ENCODE data around the gene CACNG5.

Gene CACNG5

DNA sequence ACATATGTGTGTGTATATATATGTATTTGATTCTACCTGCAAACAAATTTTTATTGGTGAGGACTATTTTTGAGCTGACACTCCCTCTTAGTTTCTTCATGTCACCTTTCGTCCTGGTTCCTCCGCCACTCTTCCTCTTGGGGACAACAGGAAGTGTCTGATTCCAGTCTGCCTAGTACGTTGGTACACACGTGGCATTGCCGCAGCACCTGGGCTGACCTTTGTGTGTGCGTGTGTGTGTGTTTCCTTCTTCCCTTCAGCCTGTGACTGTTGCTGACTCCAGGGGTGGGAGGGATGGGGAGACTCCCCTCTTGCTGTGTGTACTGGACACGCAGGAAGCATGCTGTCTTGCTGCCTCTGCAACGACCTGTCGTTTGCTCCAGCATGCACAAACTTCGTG is 29.4 kb upstream of the CACNG5 start:
- Histone ChIP-seq H3K27me3 (ENCODE audit: control insufficient read depth, insufficient read depth, low read length) (no peaks in the 10 kb centered on the region), H3K4me1 (ENCODE audit: control insufficient read depth, low read depth, low read length) (peaks cover 24% of the 10 kb centered on the region), H3K9ac (ENCODE audit: low read length) (no peak overlapping the region), H3K36me3 (ENCODE audit: control insufficient read depth, low read depth, low read length) (no peaks in the 10 kb centered on the region), H3K9me3 (ENCODE audit: control insufficient read depth, low read depth, low read length) (no peaks in the 10 kb centered on the region), H3K27ac (ENCODE audit: low read length) (no peak overlapping the region), H3K4me3 (ENCODE audit: low read length) (no peak overlapping the region)

GRCh38 chr17:66807182-66807581 is 27.7 kb upstream of the CACNG5 start:
- Histone ChIP-seq H3K4me1 (ENCODE audit: control insufficient read depth, low read depth, low read length) (peaks cover 24% of the 10 kb centered on the region), H3K27me3 (ENCODE audit: control insufficient read depth, insufficient read depth, low read length) (no peaks in the 10 kb centered on the region), H3K36me3 (ENCODE audit: control insufficient read depth, low read depth, low read length) (no peaks in the 10 kb centered on the region), H3K4me3 (ENCODE audit: low read length) (no peak overlapping the region), H3K27ac (ENCODE audit: low read length) (no peak overlapping the region), H3K9me3 (ENCODE audit: control insufficient read depth, low read depth, low read length) (no peaks in the 10 kb centered on the region), H3K9ac (ENCODE audit: low read length) (no peak overlapping the region)

- Histone ChIP-seq H3K4me1 (ENCODE audit: control insufficient read depth, low read depth, low read length) (peaks cover 5% of the 10 kb centered on the region), H3K9me3 (ENCODE audit: control insufficient read depth, low read depth, low read length) (no peaks in the 10 kb centered on the region), H3K36me3 (ENCODE audit: control insufficient read depth, low read depth, low read length) (no peaks in the 10 kb centered on the region), H3K27ac (ENCODE audit: low read length) (no peak overlapping the region), H3K27me3 (ENCODE audit: control insufficient read depth, insufficient read depth, low read length) (no peaks in the 10 kb centered on the region), H3K4me3 (ENCODE audit: low read length) (no peak overlapping the region), H3K9ac (ENCODE audit: low read length) (no peak overlapping the region)
Measured at GRCh38 chr17:66809408-66809807, 25.5 kb upstream of the CACNG5 start.

DNA sequence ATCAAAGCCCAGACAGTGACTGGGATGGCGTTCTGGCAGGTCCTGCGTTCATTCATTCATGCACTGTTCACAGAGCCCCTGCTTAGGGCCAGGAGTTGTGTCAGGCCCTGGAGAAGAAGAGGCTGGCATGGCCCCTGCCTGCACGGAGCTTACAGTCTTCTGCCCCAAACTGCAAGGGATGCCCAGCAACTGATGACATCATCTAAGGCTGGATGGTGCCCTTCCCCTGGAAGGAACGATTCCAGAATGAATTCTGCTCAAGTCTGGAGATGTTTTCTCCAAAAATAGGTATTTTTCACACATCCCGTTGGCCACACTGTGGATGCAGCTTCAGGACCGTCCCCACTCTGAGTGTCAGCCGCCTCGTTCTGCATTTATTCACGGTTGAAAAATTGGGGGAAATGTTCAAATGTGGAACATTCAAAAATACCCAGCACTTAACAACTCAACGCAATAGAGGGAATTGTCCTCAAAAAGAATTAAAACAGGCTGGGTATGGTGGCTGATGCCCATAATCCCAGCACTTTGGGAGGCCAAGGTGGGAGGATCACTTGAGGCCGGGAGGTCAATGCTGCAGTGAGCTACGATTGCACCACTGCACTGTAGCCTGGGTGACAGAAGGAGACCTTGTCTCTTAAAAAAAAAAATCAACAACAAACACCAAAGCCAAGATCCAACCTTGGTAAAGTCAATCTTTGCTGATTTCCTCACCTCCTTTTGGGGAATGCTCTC is 23.8 kb upstream of the CACNG5 start:
- Histone ChIP-seq H3K4me3 (ENCODE audit: low read length) (no peak overlapping the region), H3K4me1 (ENCODE audit: control insufficient read depth, low read depth, low read length) (no peaks in the 10 kb centered on the region)

GRCh38 chr17:66811683-66812054 is 23.2 kb upstream of the CACNG5 start:
- Histone ChIP-seq H3K27me3 (ENCODE audit: control insufficient read depth, insufficient read depth, low read length) (no peaks in the 10 kb centered on the region), H3K36me3 (ENCODE audit: control insufficient read depth, low read depth, low read length) (no peaks in the 10 kb centered on the region), H3K4me1 (ENCODE audit: control insufficient read depth, low read depth, low read length) (no peaks in the 10 kb centered on the region), H3K9me3 (ENCODE audit: control insufficient read depth, low read depth, low read length) (no peaks in the 10 kb centered on the region), H3K9ac (ENCODE audit: low read length) (no peak overlapping the region), H3K27ac (ENCODE audit: low read length) (no peak overlapping the region), H3K4me3 (ENCODE audit: low read length) (no peak overlapping the region)

More for the DNA sequence above, 23.8 kb upstream of the CACNG5 start:
- H3K9ac ChIP-seq (ENCODE audit: low read length): no peak overlapping the region
- no peaks in the 10 kb centered on the region for H3K36me3 ChIP-seq (ENCODE audit: control insufficient read depth, low read depth, low read length)
- H3K27me3 ChIP-seq (ENCODE audit: control insufficient read depth, insufficient read depth, low read length): no peaks in the 10 kb centered on the region
- no peaks in the 10 kb centered on the region for H3K9me3 ChIP-seq (ENCODE audit: control insufficient read depth, low read depth, low read length)
- H3K27ac ChIP-seq (ENCODE audit: low read length): no peak overlapping the region

DNA sequence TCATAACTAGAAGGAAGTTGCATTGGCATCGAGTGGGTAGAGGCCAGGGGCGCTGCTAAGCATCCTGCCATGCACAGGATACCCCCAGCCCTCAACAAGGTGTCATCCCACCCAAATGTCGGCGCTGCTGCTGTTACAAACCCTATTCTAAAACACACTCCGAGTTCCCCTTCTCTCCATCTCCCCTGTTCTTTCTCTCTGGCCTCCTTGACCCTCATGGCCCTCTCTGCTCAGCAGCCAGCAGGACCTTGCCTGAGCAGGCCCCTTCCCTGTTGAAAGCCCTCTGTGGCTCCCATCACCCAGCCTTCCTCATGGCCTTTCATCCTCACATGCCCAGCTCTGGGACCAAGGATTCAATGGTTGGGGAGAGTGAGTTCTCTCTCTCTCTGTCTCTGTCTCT is 22.3 kb upstream of the CACNG5 start:
- no peak overlapping the region for H3K27ac ChIP-seq (ENCODE audit: low read length)
- H3K9me3 ChIP-seq (ENCODE audit: control insufficient read depth, low read depth, low read length): peaks cover 2% of the 10 kb centered on the region
- no peaks in the 10 kb centered on the region for H3K27me3 ChIP-seq (ENCODE audit: control insufficient read depth, insufficient read depth, low read length)
- H3K36me3 ChIP-seq (ENCODE audit: control insufficient read depth, low read depth, low read length): no peaks in the 10 kb centered on the region
- H3K4me3 ChIP-seq (ENCODE audit: low read length): no peak overlapping the region
- H3K4me1 ChIP-seq (ENCODE audit: control insufficient read depth, low read depth, low read length): no peaks in the 10 kb centered on the region
- no peak overlapping the region for H3K9ac ChIP-seq (ENCODE audit: low read length)

DNA sequence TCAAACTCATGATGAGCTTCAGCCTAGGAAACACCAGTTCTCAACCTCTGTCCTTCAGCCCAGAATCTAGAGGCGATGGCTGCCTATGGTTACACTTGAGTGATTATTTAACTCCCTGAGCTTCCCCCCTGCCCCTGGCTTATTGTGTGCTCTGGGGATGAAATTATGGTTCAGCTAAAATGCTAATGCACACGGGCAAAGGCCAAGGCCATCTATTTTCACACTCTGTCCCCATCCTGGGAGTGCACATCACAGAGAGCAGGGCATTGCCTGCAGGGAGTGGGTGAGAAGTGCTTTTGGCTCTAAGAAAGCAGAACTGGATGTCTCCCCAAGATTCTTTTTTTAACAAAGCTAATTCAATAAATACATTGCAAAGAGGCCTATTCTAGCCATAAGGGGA is 21.6 kb upstream of the CACNG5 start:
- no peaks in the 10 kb centered on the region for H3K36me3 ChIP-seq (ENCODE audit: control insufficient read depth, low read depth, low read length)
- peaks cover 9% of the 10 kb centered on the region for H3K9me3 ChIP-seq (ENCODE audit: control insufficient read depth, low read depth, low read length)
- H3K4me1 ChIP-seq (ENCODE audit: control insufficient read depth, low read depth, low read length): no peaks in the 10 kb centered on the region
- no peaks in the 10 kb centered on the region for H3K27me3 ChIP-seq (ENCODE audit: control insufficient read depth, insufficient read depth, low read length)
- H3K9ac ChIP-seq (ENCODE audit: low read length): no peak overlapping the region
- H3K4me3 ChIP-seq (ENCODE audit: low read length): no peak overlapping the region
- H3K27ac ChIP-seq (ENCODE audit: low read length): no peak overlapping the region

DNA sequence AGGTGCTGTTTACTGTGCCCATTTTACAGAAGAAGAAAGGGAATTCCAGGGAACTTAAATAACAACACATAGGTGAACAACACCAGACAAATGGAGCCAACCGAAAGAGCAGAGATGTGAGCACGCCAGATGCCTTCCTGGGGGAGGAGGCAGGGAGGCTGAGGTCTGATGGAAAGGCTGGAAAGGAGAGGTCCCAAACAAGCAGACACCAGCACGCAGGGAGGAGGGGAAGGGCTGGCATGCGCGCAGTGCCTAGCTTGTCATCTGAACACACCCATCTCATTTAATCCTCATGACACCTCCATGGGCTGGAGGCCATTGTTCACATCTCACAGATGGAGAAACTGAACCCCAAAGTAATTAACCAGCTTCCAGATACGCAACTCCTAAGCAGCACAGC is 20.9 kb upstream of the CACNG5 start:
- Histone ChIP-seq H3K36me3 (ENCODE audit: control insufficient read depth, low read depth, low read length) (no peaks in the 10 kb centered on the region), H3K4me1 (ENCODE audit: control insufficient read depth, low read depth, low read length) (no peaks in the 10 kb centered on the region), H3K27ac (ENCODE audit: low read length) (no peak overlapping the region), H3K4me3 (ENCODE audit: low read length) (no peak overlapping the region), H3K27me3 (ENCODE audit: control insufficient read depth, insufficient read depth, low read length) (no peaks in the 10 kb centered on the region), H3K9me3 (ENCODE audit: control insufficient read depth, low read depth, low read length) (peaks cover 9% of the 10 kb centered on the region), H3K9ac (ENCODE audit: low read length) (no peak overlapping the region)

- H3K36me3 ChIP-seq (ENCODE audit: control insufficient read depth, low read depth, low read length): no peaks in the 10 kb centered on the region
- H3K9me3 ChIP-seq (ENCODE audit: control insufficient read depth, low read depth, low read length): peaks cover 9% of the 10 kb centered on the region
- no peak overlapping the region for H3K9ac ChIP-seq (ENCODE audit: low read length)
- no peaks in the 10 kb centered on the region for H3K27me3 ChIP-seq (ENCODE audit: control insufficient read depth, insufficient read depth, low read length)
- no peaks in the 10 kb centered on the region for H3K4me1 ChIP-seq (ENCODE audit: control insufficient read depth, low read depth, low read length)
- no peak overlapping the region for H3K27ac ChIP-seq (ENCODE audit: low read length)
- no peak overlapping the region for H3K4me3 ChIP-seq (ENCODE audit: low read length)
Measured at GRCh38 chr17:66814570-66814969, 20.3 kb upstream of the CACNG5 start.

GRCh38 chr17:66817750-66818149 is 17.2 kb upstream of the CACNG5 start:
- H3K27me3 ChIP-seq (ENCODE audit: control insufficient read depth, insufficient read depth, low read length): no peaks in the 10 kb centered on the region
- H3K9ac ChIP-seq (ENCODE audit: low read length): no peak overlapping the region
- no peak overlapping the region for H3K4me3 ChIP-seq (ENCODE audit: low read length)
- H3K27ac ChIP-seq (ENCODE audit: low read length): no peak overlapping the region
- no peaks in the 10 kb centered on the region for H3K4me1 ChIP-seq (ENCODE audit: control insufficient read depth, low read depth, low read length)
- peaks cover 9% of the 10 kb centered on the region for H3K9me3 ChIP-seq (ENCODE audit: control insufficient read depth, low read depth, low read length)
- H3K36me3 ChIP-seq (ENCODE audit: control insufficient read depth, low read depth, low read length): no peaks in the 10 kb centered on the region

DNA sequence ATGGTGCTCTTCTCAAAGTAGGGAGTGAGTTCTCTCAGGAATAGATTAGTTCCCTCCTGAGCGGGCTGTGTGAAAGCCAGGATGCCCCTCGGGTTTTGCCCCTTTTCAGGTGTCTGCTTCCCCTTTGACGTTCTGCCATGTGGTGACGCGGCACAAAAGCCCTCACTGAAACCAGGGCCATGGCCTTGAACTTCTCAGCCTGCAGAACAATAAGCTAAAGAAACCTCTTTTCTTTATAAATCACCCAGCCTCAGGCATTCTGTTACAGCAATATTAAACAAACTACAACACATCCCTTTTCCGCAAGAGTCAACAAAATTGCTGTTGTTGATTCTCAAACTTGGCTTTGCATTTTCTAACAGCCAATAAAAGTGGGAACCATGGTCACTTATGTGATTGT is 15.5 kb upstream of the CACNG5 start:
- H3K9me3 ChIP-seq (ENCODE audit: control insufficient read depth, low read depth, low read length): peaks cover 9% of the 10 kb centered on the region
- H3K27me3 ChIP-seq (ENCODE audit: control insufficient read depth, insufficient read depth, low read length): no peaks in the 10 kb centered on the region
- H3K4me3 ChIP-seq (ENCODE audit: low read length): no peak overlapping the region
- H3K4me1 ChIP-seq (ENCODE audit: control insufficient read depth, low read depth, low read length): no peaks in the 10 kb centered on the region
- no peak overlapping the region for H3K9ac ChIP-seq (ENCODE audit: low read length)
- H3K36me3 ChIP-seq (ENCODE audit: control insufficient read depth, low read depth, low read length): no peaks in the 10 kb centered on the region
- H3K27ac ChIP-seq (ENCODE audit: low read length): no peak overlapping the region

DNA sequence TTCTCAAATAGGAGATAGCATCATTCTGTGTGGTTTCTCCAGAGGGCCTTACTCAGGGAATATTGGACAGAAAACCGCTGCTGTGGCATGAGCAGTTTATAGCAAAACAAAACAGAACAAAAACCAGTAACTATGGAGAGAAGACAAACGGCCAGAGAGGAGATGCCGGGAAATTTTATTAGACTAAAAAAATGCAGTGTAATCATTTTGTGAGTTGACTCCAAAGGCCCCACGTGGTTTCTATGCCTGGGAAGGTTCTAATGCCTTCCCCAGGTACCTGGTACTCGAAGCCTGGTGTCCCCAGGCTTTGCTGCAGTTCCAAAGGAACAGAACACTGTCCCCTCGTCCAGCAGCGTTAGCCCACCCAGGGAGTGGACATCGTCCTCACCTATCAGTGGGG is 12.9 kb upstream of the CACNG5 start:
- Histone ChIP-seq H3K9ac (ENCODE audit: low read length) (no peak overlapping the region), H3K27ac (ENCODE audit: low read length) (no peak overlapping the region), H3K9me3 (ENCODE audit: control insufficient read depth, low read depth, low read length) (peaks cover 9% of the 10 kb centered on the region), H3K27me3 (ENCODE audit: control insufficient read depth, insufficient read depth, low read length) (no peaks in the 10 kb centered on the region), H3K36me3 (ENCODE audit: control insufficient read depth, low read depth, low read length) (no peaks in the 10 kb centered on the region), H3K4me3 (ENCODE audit: low read length) (no peak overlapping the region), H3K4me1 (ENCODE audit: control insufficient read depth, low read depth, low read length) (no peaks in the 10 kb centered on the region)

Data from iPS-18a (cell line).